Measurements from ENCODE around the gene PKD1L1. TPM values are rescaled to one million over a fixed set of nuclear protein-coding genes. Genes with fewer than 3 reads are reported as not detected.

Gene PKD1L1
- total RNA-seq, 1 experiment from 2014 or later = 0.24 TPM

GRCh38 chr7:47741984-47742383 is 206.3 kb downstream of the PKD1L1 start:
- Mint-ChIP-seq H3K4me3 (ENCODE audit: low read depth, unreplicated experiment) (no peak overlapping the region), H3K27ac (ENCODE audit: unreplicated experiment) (no peak overlapping the region), H3K4me1 (ENCODE audit: low read depth, unreplicated experiment) (peaks cover 9% of the 10 kb centered on the region), H3K36me3 (ENCODE audit: insufficient read depth, unreplicated experiment) (no peaks in the 10 kb centered on the region), H3K9me3 (ENCODE audit: low read depth, unreplicated experiment) (no peaks in the 10 kb centered on the region), H3K27me3 (ENCODE audit: unreplicated experiment) (no peaks in the 10 kb centered on the region)
- intact Hi-C loops (cut with micrococcal nuclease; ENCODE audit: unreplicated experiment) = no loop called here
- no peak for DNase-seq
- TF ChIP-seq CTCF (IDR thresholded peaks at IDR 0.05; ENCODE audit: unreplicated experiment) = no peak
- no TSS peak for BruUV-seq (replicated peaks)
- CTCF ChIA-PET = no interaction called here

DNA sequence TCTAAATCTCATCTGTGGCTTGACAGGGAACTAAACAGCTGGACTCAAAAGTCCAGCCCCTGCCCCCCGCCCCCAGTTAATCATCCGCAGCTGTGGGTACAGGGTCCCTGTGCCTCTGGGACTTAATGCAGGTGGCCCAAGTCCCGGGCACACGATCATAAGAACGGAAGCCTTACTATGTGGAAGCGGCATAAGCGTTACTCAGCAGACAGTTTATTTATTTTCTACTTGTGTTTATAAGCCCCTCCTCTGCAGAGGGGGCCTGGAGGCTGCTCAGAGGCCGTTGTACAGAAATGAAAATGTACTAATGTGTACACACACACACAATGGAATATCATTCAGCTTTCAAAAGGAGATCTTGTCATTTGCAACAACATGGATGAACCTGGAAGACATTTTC is 208.4 kb downstream of the PKD1L1 start:
- no peak for TF ChIP-seq CTCF (IDR thresholded peaks at IDR 0.05; ENCODE audit: unreplicated experiment)
- H3K36me3 Mint-ChIP-seq (ENCODE audit: insufficient read depth, unreplicated experiment) = no peaks in the 10 kb centered on the region
- no peak overlapping the region for H3K27ac Mint-ChIP-seq (ENCODE audit: unreplicated experiment)
- BruUV-seq (replicated peaks) = no TSS peak
- H3K9me3 Mint-ChIP-seq (ENCODE audit: low read depth, unreplicated experiment) = no peaks in the 10 kb centered on the region
- no peak overlapping the region for H3K4me3 Mint-ChIP-seq (ENCODE audit: low read depth, unreplicated experiment)
- CTCF ChIA-PET = no interaction called here
- no peaks in the 10 kb centered on the region for H3K27me3 Mint-ChIP-seq (ENCODE audit: unreplicated experiment)
- intact Hi-C loops (cut with micrococcal nuclease; ENCODE audit: unreplicated experiment) = no loop called here
- peaks cover 21% of the 10 kb centered on the region for H3K4me1 Mint-ChIP-seq (ENCODE audit: low read depth, unreplicated experiment)
- DNase-seq = no peak

DNA sequence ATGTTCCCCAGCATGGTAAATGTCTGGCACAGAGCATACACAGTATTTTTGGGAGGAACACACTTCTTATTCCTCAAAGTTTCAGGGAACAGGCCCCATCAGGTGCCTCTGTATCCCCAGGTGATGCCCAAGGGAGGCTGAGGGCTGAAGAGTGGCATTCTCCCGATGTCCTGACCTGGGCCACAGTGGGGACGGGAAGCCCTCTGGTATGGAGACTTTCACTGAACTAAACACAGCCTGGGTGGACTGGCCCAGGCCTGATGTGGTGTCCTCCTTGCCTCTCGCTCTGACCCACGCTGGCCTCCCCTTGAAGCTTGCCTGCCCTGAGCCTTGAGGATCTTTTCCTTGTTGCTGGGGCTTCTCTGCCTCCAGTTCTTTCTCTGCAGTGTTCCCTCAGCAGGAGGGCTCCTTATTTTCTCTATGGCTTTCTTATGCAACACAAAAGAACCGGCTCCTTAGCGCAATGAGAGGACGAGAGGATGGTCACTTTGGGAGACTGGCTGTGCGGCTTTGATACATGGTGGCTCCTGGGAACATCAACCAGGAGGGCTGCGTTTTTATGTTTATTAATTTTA is 208.9 kb downstream of the PKD1L1 start:
- intact Hi-C loops (cut with micrococcal nuclease; ENCODE audit: unreplicated experiment) = no loop called here
- no peaks in the 10 kb centered on the region for H3K9me3 Mint-ChIP-seq (ENCODE audit: low read depth, unreplicated experiment)
- DNase-seq = no peak
- H3K27ac Mint-ChIP-seq (ENCODE audit: unreplicated experiment) = no peak overlapping the region
- no peaks in the 10 kb centered on the region for H3K36me3 Mint-ChIP-seq (ENCODE audit: insufficient read depth, unreplicated experiment)
- no peaks in the 10 kb centered on the region for H3K27me3 Mint-ChIP-seq (ENCODE audit: unreplicated experiment)
- H3K4me1 Mint-ChIP-seq (ENCODE audit: low read depth, unreplicated experiment) = peaks cover 25% of the 10 kb centered on the region
- no peak overlapping the region for H3K4me3 Mint-ChIP-seq (ENCODE audit: low read depth, unreplicated experiment)
- TF ChIP-seq CTCF (IDR thresholded peaks at IDR 0.05; ENCODE audit: unreplicated experiment) = no peak
- CTCF ChIA-PET = no interaction called here
- BruUV-seq (replicated peaks) = no TSS peak

GRCh38 chr7:47738563-47739166 is 209.6 kb downstream of the PKD1L1 start:
- peaks cover 22% of the 10 kb centered on the region for H3K4me1 Mint-ChIP-seq (ENCODE audit: low read depth, unreplicated experiment)
- BruUV-seq (replicated peaks) = no TSS peak
- no peaks in the 10 kb centered on the region for H3K27me3 Mint-ChIP-seq (ENCODE audit: unreplicated experiment)
- no peak for DNase-seq
- no peak overlapping the region for H3K4me3 Mint-ChIP-seq (ENCODE audit: low read depth, unreplicated experiment)
- intact Hi-C loops (cut with micrococcal nuclease; ENCODE audit: unreplicated experiment) = no loop called here
- no peak for TF ChIP-seq CTCF (IDR thresholded peaks at IDR 0.05; ENCODE audit: unreplicated experiment)
- CTCF ChIA-PET = interaction anchor here (1.0 kb wide), 1 partner anchor 13 kb away, joined by 3 read pairs; no protein-coding TSS in a partner anchor
- no peak overlapping the region for H3K27ac Mint-ChIP-seq (ENCODE audit: unreplicated experiment)
- no peaks in the 10 kb centered on the region for H3K9me3 Mint-ChIP-seq (ENCODE audit: low read depth, unreplicated experiment)
- H3K36me3 Mint-ChIP-seq (ENCODE audit: insufficient read depth, unreplicated experiment) = no peaks in the 10 kb centered on the region

Measured in Calu3 (cell line).